ENCODE data around the gene ZMYM3. TPM values are rescaled to one million over a fixed set of nuclear protein-coding genes. Genes with fewer than 3 reads are reported as not detected.

The ZMYM3 gene
- total and polyA plus RNA-seq, 9 of the 15 experiments (the other 6 are each of a cell fraction or from before 2014, with no cell fraction given) = 4.3 to 36.3 (median 16.8) TPM

DNA sequence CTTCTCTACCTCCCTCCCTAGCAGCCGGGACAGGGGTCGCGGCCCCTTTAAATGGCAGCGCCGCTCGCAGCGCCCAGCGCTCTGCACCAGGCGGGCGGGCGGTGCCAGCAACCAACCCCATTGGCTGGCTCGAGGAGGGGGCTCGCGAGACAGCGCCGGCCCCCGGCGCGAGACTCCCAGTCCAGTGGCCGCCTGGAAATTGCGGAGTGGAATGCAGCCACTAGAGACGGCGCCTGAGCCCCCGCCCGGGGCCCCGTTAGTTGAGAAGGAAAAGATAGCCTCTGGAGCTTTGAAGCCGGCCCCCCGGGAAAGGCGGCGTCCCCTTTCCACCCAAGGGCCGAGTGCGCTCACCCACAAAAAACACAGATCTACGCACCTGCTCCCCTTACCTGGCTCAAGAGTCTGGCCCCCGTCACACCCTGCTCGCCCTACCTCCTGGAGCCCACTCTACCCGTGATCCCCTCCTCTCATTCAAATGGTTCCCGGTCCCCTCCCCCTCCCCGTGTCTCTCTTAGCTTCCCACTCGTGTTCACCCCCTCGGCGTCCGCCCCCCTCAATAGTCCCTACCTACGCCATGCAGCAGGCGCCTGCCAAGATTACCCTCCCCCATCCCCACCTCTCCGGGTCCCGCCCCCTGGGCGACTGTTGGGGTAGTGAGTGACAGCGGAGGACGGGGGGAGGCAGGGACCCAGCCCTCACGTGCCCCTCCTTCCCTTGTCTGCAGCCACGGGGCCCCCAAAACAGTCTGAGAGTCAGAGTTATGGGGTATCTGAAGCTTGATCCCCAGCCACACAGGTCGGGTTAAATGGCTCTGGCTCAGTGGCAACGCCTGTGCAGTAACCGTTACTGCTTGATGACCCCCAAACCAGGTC is at the start of gene ZMYM3 (continued):
- TF ChIP-seq YY1 (IDR thresholded peaks at IDR 0.05; ENCODE audit: borderline replicate concordance in 1 of 3, control insufficient read depth in 1 of 3, extremely low read depth in 1 of 3, insufficient read depth in 3 of 3, insufficient read length in 1 of 3, insufficient replicate concordance in 2 of 3, low read depth in 1 of 3, low read length in 2 of 3) (peak in 1 of 3 experiments; percentile 38), ZNF253 (CRISPR knock-in tag; conservative IDR thresholded peaks at IDR 0.05) (no peak), LCOR (CRISPR knock-in tag; IDR thresholded peaks at IDR 0.05) (no peak), RFX1 (IDR thresholded peaks at IDR 0.05) (no peak), MXI1 (IDR thresholded peaks at IDR 0.05; ENCODE audit: low read depth, low read length) (no peak), SREBF1 (IDR thresholded peaks at IDR 0.05; ENCODE audit: borderline replicate concordance, low read depth, low read length) (no peak), EP400 (IDR thresholded peaks at IDR 0.05) (peak; percentile 33), PHF20 (IDR thresholded peaks at IDR 0.05; ENCODE audit: partially characterized antibody) (no peak), ZC3H11A (IDR thresholded peaks at IDR 0.05; ENCODE audit: low read depth, low read length) (no peak)
- TF ChIP-seq, protein P1, sequence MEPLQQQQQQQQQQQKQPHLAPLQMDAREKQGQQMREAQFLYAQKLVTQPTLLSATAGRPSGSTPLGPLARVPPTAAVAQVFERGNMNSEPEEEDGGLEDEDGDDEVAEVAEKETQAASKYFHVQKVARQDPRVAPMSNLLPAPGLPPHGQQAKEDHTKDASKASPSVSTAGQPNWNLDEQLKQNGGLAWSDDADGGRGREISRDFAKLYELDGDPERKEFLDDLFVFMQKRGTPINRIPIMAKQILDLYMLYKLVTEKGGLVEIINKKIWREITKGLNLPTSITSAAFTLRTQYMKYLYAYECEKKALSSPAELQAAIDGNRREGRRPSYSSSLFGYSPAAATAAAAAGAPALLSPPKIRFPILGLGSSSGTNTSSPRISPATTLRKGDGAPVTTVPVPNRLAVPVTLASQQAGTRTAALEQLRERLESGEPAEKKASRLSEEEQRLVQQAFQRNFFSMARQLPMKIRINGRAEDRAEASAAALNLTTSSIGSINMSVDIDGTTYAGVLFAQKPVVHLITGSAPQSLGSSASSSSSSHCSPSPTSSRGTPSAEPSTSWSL (CRISPR knock-in tag; IDR thresholded peaks at IDR 0.05; ENCODE audit: borderline replicate concordance) = no peak
- TF ChIP-seq, protein P2, sequence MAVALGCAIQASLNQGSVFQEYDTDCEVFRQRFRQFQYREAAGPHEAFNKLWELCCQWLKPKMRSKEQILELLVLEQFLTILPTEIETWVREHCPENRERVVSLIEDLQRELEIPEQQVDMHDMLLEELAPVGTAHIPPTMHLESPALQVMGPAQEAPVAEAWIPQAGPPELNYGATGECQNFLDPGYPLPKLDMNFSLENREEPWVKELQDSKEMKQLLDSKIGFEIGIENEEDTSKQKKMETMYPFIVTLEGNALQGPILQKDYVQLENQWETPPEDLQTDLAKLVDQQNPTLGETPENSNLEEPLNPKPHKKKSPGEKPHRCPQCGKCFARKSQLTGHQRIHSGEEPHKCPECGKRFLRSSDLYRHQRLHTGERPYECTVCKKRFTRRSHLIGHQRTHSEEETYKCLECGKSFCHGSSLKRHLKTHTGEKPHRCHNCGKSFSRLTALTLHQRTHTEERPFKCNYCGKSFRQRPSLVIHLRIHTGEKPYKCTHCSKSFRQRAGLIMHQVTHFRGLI (CRISPR knock-in tag; IDR thresholded peaks at IDR 0.05) = no peak
- TF ChIP-seq, protein P3, sequence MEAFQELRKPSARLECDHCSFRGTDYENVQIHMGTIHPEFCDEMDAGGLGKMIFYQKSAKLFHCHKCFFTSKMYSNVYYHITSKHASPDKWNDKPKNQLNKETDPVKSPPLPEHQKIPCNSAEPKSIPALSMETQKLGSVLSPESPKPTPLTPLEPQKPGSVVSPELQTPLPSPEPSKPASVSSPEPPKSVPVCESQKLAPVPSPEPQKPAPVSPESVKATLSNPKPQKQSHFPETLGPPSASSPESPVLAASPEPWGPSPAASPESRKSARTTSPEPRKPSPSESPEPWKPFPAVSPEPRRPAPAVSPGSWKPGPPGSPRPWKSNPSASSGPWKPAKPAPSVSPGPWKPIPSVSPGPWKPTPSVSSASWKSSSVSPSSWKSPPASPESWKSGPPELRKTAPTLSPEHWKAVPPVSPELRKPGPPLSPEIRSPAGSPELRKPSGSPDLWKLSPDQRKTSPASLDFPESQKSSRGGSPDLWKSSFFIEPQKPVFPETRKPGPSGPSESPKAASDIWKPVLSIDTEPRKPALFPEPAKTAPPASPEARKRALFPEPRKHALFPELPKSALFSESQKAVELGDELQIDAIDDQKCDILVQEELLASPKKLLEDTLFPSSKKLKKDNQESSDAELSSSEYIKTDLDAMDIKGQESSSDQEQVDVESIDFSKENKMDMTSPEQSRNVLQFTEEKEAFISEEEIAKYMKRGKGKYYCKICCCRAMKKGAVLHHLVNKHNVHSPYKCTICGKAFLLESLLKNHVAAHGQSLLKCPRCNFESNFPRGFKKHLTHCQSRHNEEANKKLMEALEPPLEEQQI (IDR thresholded peaks at IDR 0.05) = no peak

Measured in K562 (cell line).